Lower lobe of right lung (tissue), 2 donors: ENCODE results near the gene ARL8A. TPM values are rescaled to one million over a fixed set of nuclear protein-coding genes. Genes with fewer than 3 reads are reported as not detected.

Experiments used
- ATAC-seq, 2 donors: fragments of 200-7000 bp; cut with Tn5 transposase; one replicate each; pipeline ENCODE4 v1.9.1; 2020 to 2022; ENCODE audit warnings: mild to moderate bottlenecking in 2 of 2, moderate library complexity in 2 of 2
- DNase-seq: peaks from one replicate; pipeline ENCODE4 v3.0.0-alpha.2; 2020
- H3K27ac ChIP-seq: fragments of 200-600 bp; one replicate; pipeline ENCODE4 v1.8.0; 2022
- H3K27me3 ChIP-seq: fragments of 200-600 bp; one replicate; pipeline ENCODE4 v1.8.0; 2022; ENCODE audit warnings: low read depth
- H3K36me3 ChIP-seq: fragments of 200-600 bp; one replicate; pipeline ENCODE4 v1.8.0; 2022; ENCODE audit warnings: mild to moderate bottlenecking
- H3K4me1 ChIP-seq: fragments of 200-600 bp; one replicate; pipeline ENCODE4 v1.8.0; 2022
- H3K4me3 ChIP-seq: fragments of 200-600 bp; one replicate; pipeline ENCODE4 v1.8.0; 2022; ENCODE audit warnings: mild to moderate bottlenecking
- H3K9me3 ChIP-seq: fragments of 200-600 bp; one replicate; pipeline ENCODE4 v1.8.0; 2022
- CTCF ChIP-seq: fragments of 200-600 bp; IDR thresholded peaks from one replicate; pipeline ENCODE4 v1.8.0; 2022; ENCODE audit warnings: antibody characterized with exemption, mild to moderate bottlenecking
- intact Hi-C: fragments of 100-400 bp; cut with DNase I; formaldehyde crosslinking; loops from one replicate; pipeline ENCODE4 v1.11.0; 2022
- total RNA-seq: library from RNA; stranded (reverse); fragmentation: NEBNext Ultra II Directional; extraction: Animal tissue kit (Norgen Biotek cat#: 25700); gene quantifications from one replicate; pipeline ENCODE4 v1.2.1, GENCODE V29; 2021
- donor health status: DM: no; HTN: yes; CAD: no; lungs with severe emphysema.

The ARL8A gene
- total RNA-seq, 1 donor from 2014 or later = 98.0 TPM

GRCh38 chr1:202101184-202101583 lies 43.4 kb downstream of the ARL8A start:
- H3K4me3 ChIP-seq = no peak overlapping the region
- no peaks in the 10 kb centered on the region for H3K4me1 ChIP-seq
- DNase-seq (no peak), ATAC-seq (no peak)
- TF ChIP-seq CTCF = no peak
- H3K9me3 ChIP-seq = no peaks in the 10 kb centered on the region
- H3K27ac ChIP-seq = no peak overlapping the region
- intact Hi-C loops = no loop called here
- H3K27me3 ChIP-seq = no peaks in the 10 kb centered on the region
- no peaks in the 10 kb centered on the region for H3K36me3 ChIP-seq

DNA sequence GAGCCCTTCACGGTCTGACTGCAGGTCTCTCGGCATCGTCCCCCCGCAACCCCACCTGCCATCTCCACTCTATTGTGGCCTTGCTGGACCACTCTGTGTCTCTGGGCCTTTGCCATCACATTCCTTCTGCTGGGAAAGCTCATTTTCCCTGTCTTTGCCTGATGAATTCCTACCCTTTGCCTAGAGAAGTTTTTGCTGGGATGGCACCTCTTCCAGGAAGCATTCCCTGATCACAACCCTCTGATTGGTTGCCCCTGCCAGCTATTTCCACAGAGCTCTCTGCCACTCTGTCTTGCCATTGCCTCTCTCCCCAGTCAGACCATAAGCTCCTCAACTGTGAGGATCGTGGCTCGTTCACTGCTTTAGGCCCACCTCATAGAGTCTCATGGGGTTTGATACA lies 50.7 kb downstream of the ARL8A start:
- TF ChIP-seq CTCF = no peak
- ATAC-seq = no peak
- Histone ChIP-seq H3K4me1 (no peaks in the 10 kb centered on the region), H3K36me3 (no peaks in the 10 kb centered on the region), H3K4me3 (no peak overlapping the region), H3K27ac (no peak overlapping the region), H3K27me3 (peaks cover 9% of the 10 kb centered on the region), H3K9me3 (no peaks in the 10 kb centered on the region)
- DNase-seq = no peak
- intact Hi-C loops = no loop called here

GRCh38 chr1:202090994-202091393 lies 53.5 kb downstream of the ARL8A start:
- no peaks in the 10 kb centered on the region for H3K4me1 ChIP-seq
- ATAC-seq (peak in 1 of 2 donors; percentile 35), DNase-seq (no peak)
- H3K36me3 ChIP-seq = no peaks in the 10 kb centered on the region
- no peak for TF ChIP-seq CTCF
- intact Hi-C loops = no loop called here
- H3K27ac ChIP-seq = no peak overlapping the region
- H3K9me3 ChIP-seq = no peaks in the 10 kb centered on the region
- H3K4me3 ChIP-seq = no peak overlapping the region
- H3K27me3 ChIP-seq = peaks cover 9% of the 10 kb centered on the region

DNA sequence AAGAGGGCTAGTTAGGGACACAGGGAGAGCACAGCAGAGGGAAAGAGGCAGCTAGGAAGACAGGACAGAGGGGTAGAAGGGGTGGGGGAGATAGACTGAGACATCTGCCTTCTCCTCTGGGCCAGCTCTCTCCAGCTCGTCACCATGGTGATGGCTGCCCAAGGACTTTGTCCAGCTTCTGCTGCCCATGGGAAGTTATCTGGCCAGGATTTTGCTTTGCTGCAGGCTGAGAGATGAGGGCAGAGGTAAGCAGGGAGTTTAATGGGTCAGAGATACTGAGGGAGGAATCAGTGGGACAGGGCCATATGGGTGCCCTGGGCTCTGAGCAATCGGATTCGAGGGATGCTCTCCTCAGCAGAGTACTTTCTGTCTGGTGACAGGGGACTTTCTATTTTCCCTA lies 56.3 kb downstream of the ARL8A start:
- intact Hi-C loops = no loop called here
- H3K4me1 ChIP-seq = no peaks in the 10 kb centered on the region
- H3K27me3 ChIP-seq = no peaks in the 10 kb centered on the region
- H3K4me3 ChIP-seq = no peak overlapping the region
- no peak overlapping the region for H3K27ac ChIP-seq
- no peaks in the 10 kb centered on the region for H3K9me3 ChIP-seq
- H3K36me3 ChIP-seq = no peaks in the 10 kb centered on the region
- DNase-seq (no peak), ATAC-seq (no peak)
- no peak for TF ChIP-seq CTCF

GRCh38 chr1:202086579-202087350 lies 57.8 kb downstream of the ARL8A start:
- Histone ChIP-seq H3K27ac (no peak overlapping the region), H3K9me3 (no peaks in the 10 kb centered on the region), H3K36me3 (no peaks in the 10 kb centered on the region), H3K4me1 (no peaks in the 10 kb centered on the region), H3K27me3 (no peaks in the 10 kb centered on the region), H3K4me3 (no peak overlapping the region)
- peak; percentile 24 to 49 for ATAC-seq
- intact Hi-C loops = no loop called here
- TF ChIP-seq CTCF = no peak
- peak; percentile 50 for DNase-seq
